NCI-H1105 treated with DMSO at 0.1 percent for 48 hours (cell line): ENCODE results near the gene IGFBP7.
A peak's percentile ranks its signal among the peaks of the same experiment; 100 is the strongest.

Source experiments
- DNase-seq: peaks from one replicate; lab custom pipeline; 2025; lab: John Stamatoyannopoulos, UW

Gene IGFBP7

DNA sequence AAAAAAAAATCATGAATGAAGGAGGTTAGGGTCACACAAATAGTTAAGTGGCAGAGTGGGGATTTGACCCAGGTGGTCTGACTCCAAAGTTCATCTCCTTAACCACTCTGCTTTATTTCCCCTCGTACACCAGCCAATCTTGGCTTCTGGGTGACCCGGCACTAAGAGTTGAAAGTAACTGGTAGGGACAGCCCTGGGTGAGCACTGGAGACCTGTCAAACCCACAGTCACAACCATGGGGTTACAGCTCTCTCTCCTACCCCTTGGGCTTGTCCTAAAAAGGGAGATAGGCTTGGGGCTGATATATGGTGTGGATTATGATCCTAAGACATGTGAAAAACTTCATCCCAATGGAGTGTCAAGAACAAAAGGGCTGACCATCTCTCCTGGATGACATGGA is 12.5 kb downstream of the IGFBP7 start:
- no peak for DNase-seq

DNA sequence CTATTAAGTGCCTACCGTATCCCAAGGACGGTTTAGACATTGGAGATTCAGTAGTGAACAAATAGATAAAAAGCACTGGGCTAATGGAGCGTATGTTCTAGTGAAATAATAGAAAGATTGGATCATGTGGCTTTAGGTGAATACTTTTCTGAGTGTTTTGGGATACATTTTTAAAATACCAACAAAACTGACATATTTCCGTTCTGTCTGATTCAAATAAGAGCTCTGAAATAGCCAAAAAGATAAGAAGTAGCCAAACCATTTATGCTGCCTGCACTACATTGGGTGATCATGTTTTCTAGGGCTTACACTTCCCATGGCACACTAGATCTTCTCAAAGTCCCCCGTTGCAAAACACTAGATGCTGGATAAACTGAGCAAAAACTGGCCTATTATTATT is 14.2 kb downstream of the IGFBP7 start:
- no peak for DNase-seq

DNA sequence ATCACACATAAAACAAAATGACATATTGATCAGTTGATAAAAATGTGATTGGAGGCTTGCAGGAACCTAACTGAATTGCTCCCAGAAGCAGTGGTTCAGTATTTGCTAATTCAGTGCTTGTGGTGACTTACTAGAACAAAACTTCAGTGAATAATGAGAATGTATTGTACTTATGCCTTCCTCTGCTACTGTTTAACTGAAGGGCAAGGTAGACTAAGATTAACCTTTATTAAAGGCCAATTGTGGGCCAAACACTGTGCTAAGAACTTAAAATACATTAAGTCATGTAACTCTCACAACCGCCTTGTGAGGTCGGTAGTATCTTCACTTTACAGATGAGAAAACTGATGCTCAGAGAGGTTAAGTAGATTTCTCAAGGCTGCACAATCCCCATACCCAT is 14.9 kb downstream of the IGFBP7 start:
- no peak for DNase-seq

DNA sequence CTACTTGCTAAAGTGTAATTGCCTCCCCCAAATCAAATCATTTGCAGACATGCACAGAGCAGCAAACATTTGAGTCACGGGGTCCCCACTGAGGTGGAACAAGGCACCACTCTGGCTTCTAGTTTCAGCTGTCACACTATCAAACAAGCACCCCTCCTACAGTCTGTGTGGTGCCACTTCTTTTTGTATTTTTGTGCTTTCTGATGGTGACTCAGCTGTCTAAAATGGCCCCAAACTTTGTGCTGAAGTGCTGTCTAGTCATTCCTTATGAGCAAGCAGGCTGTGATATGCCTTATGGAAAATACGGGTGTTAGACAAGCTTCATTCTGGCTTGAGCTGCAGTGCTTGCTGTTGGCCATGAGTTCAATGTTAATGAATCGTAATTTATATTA is 15.4 kb downstream of the IGFBP7 start:
- DNase-seq = no peak

DNA sequence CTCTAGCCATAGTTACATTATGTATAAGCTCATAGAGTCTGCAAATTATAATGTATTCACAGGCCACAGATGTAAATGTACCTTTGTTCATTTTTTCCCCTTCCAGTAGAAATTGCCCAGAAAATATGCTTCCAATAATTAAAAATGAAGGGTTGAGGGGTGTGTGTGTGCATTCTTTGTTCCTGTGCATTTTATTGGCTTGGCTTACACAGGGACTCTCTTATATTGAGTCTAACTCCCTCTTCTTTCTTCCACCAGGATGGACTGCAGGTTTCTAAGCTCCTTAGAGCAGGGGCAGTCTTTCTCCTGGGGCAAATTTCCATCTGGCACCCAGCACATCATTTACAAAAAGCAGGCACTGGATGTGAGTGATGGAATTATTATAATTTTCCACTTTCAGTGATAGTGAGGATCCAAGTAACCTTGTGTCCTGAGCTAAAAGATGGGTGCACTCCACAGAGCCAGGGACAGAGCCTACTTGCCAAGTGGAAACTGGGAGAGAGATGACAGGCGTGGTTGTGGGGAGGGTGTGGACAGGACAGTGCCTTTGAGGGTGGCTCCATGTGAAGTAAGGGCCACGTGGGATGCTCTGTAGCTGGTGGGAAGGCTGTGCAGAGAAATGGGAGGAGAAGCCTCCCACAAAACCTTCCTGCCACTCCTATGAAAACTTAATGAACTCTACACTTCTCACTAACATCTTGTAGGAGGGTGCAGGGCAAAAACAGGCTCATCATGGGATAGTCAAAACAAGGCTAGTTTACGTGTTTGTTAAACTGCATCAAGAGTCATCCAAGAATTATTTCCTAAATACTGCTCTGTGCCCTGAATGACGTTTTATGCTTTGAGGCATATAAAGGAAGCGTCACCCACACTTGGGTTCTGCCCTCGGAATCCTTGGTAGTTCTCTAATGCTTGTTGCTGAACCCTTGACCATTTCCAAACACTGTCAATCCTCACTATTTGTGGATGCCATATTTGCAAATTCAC is 16.0 kb downstream of the IGFBP7 start:
- DNase-seq = no peak

GRCh38 chr4:57091657-57092162 is 18.5 kb downstream of the IGFBP7 start:
- DNase-seq = no peak

GRCh38 chr4:57090079-57090478 is 20.1 kb downstream of the IGFBP7 start:
- no peak for DNase-seq

DNA sequence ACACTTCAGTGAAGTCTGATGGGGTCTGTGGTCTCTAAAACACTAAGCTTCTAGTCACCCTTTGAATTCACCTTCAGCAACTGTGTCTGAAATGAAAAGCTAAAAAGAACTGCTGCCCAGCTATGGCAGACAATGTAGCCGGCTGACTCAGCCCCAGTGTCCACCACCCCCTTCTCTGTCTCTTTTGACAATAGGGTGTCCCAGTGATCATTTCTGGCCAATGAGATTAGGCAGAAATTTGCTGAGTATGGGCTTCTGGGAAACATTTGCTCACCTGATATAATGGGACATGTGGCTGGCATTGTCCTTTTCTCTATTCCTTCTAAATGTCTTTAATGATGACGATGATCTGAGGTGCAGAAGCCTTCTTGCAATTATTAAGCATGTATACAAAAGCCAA is 20.6 kb downstream of the IGFBP7 start:
- DNase-seq = no peak

- no peak for DNase-seq
These were observed 24.0 kb downstream of the IGFBP7 start for GRCh38 chr4:57086031-57086723.

DNA sequence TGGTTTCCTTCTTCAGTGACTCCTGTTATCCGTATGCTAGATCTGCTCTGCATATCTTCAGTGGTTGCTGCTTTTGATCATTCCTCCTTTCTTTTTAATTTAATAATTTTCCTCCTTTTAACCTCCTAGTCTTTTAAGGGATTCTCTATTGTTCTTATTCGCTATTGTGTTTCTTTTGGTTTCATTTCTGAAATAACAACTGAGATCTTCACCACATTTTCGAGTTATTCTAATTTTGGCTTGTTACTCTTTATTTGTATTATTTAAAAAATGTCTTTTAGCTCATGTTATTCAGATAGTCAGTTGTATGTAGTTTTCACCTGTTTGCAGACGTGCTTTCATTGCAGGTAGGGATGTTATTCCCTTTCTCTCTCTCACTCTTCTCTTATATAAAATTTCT is 24.9 kb downstream of the IGFBP7 start:
- no peak for DNase-seq

DNA sequence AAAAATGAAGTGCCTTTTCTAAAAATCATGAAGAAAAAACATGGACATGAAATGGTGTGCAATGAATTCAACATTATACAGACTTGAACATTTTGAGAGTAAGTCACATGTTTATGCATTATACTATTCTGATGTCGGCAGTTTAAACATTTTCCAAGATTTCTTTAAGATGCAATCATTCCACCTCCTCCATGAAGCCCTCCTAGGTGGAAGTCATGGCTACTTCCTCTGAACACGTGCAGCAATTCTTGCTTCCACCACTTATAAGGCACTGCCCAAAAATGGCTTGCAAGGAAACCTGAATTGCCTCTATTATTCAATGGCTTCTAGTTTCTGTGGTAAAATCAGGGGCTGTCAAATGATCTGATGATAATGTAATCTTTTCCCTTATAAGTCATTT is 25.8 kb downstream of the IGFBP7 start:
- DNase-seq = no peak

DNA sequence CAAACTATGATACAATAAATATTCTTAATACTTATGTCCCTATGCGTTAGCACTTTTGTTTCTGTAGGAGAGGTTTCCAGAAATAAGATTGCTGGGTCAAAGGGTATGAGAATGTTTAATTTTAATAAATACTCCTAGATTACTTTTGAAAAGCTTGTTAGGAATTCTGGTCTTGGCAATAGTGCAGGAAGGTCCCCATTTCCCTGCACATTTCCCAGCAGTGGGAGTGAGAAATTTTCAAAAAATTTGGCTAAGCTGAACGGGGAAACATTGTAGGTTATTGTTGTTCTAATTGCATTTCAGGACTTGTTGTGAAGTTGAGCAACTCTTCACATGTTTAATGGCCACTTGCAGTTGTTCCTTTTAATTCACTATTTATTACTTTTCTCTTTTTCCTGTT is 27.1 kb downstream of the IGFBP7 start:
- no peak for DNase-seq

GRCh38 chr4:57081651-57082621 is 28.2 kb downstream of the IGFBP7 start:
- DNase-seq = no peak

GRCh38 chr4:57080781-57081650 is 29.2 kb downstream of the IGFBP7 start:
- no peak for DNase-seq

- DNase-seq = peak; percentile 87
These were observed 31.3 kb downstream of the IGFBP7 start for GRCh38 chr4:57078685-57079521.

- DNase-seq = no peak
These were observed 32.4 kb downstream of the IGFBP7 start for GRCh38 chr4:57077550-57078343.

DNA sequence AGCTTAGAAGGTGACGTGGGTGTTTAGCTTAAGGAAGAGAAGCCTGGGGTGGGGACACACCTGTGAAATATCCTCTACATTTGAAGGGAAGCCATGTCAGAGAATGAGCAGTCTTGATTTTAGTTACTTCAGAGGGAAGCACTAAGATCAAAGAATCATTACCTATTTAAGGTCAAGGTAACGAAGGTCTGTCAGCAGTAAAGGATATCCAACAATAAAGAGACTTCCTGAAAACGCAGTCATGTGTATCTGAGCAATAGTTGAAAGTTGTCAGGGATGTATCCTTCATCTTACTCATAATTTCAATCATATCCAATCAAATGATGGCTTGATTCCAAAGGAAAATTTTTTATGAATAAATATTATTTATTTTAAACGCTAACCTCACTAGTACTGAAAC is 33.5 kb downstream of the IGFBP7 start:
- DNase-seq = no peak

GRCh38 chr4:57075367-57075766 is 34.8 kb downstream of the IGFBP7 start:
- no peak for DNase-seq

DNA sequence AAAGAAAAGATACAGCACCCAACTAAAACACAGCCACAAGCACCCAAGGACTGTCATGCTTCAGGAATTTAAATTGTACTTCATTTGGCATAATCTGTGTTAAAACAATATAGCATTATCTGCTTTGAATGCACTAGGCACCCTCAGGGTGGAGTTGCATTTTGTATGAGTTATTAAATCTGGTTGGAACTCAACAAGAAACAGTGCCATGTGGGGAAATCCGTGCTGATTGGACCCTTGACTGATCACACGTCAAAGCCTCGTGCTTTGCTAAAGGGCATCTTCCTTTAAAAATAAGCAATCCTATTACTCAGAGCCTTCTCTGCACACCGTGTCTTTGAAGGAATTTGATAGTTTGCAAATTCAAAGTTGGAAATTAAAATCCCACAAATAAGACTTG is 35.4 kb downstream of the IGFBP7 start:
- no peak for DNase-seq
